ENCODE results near the gene DMAP1.

- TF ChIP-seq, protein P1, sequence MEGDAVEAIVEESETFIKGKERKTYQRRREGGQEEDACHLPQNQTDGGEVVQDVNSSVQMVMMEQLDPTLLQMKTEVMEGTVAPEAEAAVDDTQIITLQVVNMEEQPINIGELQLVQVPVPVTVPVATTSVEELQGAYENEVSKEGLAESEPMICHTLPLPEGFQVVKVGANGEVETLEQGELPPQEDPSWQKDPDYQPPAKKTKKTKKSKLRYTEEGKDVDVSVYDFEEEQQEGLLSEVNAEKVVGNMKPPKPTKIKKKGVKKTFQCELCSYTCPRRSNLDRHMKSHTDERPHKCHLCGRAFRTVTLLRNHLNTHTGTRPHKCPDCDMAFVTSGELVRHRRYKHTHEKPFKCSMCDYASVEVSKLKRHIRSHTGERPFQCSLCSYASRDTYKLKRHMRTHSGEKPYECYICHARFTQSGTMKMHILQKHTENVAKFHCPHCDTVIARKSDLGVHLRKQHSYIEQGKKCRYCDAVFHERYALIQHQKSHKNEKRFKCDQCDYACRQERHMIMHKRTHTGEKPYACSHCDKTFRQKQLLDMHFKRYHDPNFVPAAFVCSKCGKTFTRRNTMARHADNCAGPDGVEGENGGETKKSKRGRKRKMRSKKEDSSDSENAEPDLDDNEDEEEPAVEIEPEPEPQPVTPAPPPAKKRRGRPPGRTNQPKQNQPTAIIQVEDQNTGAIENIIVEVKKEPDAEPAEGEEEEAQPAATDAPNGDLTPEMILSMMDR (IDR thresholded peaks at IDR 0.05), result no peak
- TF ChIP-seq POLR2A (IDR thresholded peaks at IDR 0.05), result no peak
These were observed 27.8 kb downstream of the DMAP1 start for GRCh38 chr1:44240802-44241671.
